ENCODE results near the gene EIF4E3.

The EIF4E3 gene

GRCh38 chr3:71688121-71688520 lies 37.1 kb downstream of the EIF4E3 start:
- no peaks in the 10 kb centered on the region for H3K9me3 ChIP-seq (ENCODE audit: control insufficient read depth in 2 of 2, low read length in 2 of 2)
- H3K4me1 ChIP-seq (ENCODE audit: control insufficient read depth, insufficient read depth, low read length) = peaks cover 14% of the 10 kb centered on the region
- H3K36me3 ChIP-seq (ENCODE audit: control insufficient read depth in 2 of 2, insufficient read depth in 2 of 2, low read length in 2 of 2) = no peaks in the 10 kb centered on the region
- no peaks in the 10 kb centered on the region for H3K27me3 ChIP-seq (ENCODE audit: control insufficient read depth in 1 of 2, insufficient read depth in 2 of 2, low read length in 2 of 2)
- H3K9ac ChIP-seq (ENCODE audit: low read length in 2 of 2) = no peak overlapping the region
- H3K27ac ChIP-seq (ENCODE audit: low read length) = no peak overlapping the region
- no peak overlapping the region for H3K4me3 ChIP-seq (ENCODE audit: low read length in 2 of 2)

DNA sequence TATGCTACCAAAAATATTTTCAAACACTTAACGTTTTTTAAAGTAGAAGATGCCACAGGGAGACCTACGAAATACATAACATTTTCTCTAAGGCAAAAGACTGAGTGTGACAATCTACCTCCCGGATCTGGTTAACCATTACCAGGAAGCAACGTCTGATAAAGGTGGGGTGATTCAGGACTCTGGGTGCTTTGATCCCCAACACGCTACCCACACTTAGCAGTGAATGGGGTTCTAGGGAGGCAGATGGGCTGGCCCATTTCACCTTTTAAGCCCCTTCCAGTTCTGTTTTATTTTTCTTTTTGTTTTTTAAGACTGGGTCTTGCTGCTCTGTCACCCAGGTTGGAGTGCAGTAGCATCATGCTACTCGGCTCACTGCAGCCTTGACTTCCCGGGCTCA lies 39.5 kb downstream of the EIF4E3 start:
- H3K36me3 ChIP-seq (ENCODE audit: control insufficient read depth in 2 of 2, insufficient read depth in 2 of 2, low read length in 2 of 2) = no peaks in the 10 kb centered on the region
- no peak overlapping the region for H3K4me3 ChIP-seq (ENCODE audit: low read length in 2 of 2)

GRCh38 chr3:71684757-71685386 lies 40.3 kb downstream of the EIF4E3 start:
- peak overlapping the region in 1 of 2 donors; percentile 16 for H3K4me3 ChIP-seq (ENCODE audit: low read length in 2 of 2)
- H3K9ac ChIP-seq (ENCODE audit: low read length in 2 of 2) = peak overlapping the region in 1 of 2 donors; percentile 24
- no peaks in the 10 kb centered on the region for H3K27me3 ChIP-seq (ENCODE audit: control insufficient read depth in 1 of 2, insufficient read depth in 2 of 2, low read length in 2 of 2)
- peaks cover 9% of the 10 kb centered on the region for H3K4me1 ChIP-seq (ENCODE audit: control insufficient read depth, insufficient read depth, low read length)
- H3K9me3 ChIP-seq (ENCODE audit: control insufficient read depth in 2 of 2, low read length in 2 of 2) = no peaks in the 10 kb centered on the region
- H3K27ac ChIP-seq (ENCODE audit: low read length) = no peak overlapping the region
- no peaks in the 10 kb centered on the region for H3K36me3 ChIP-seq (ENCODE audit: control insufficient read depth in 2 of 2, insufficient read depth in 2 of 2, low read length in 2 of 2)

More for the DNA sequence above, 39.5 kb downstream of the EIF4E3 start:
- no peaks in the 10 kb centered on the region for H3K27me3 ChIP-seq (ENCODE audit: control insufficient read depth in 1 of 2, insufficient read depth in 2 of 2, low read length in 2 of 2)
- no peak overlapping the region for H3K9ac ChIP-seq (ENCODE audit: low read length in 2 of 2)
- no peak overlapping the region for H3K27ac ChIP-seq (ENCODE audit: low read length)
- H3K4me1 ChIP-seq (ENCODE audit: control insufficient read depth, insufficient read depth, low read length) = peaks cover 15% of the 10 kb centered on the region
- H3K9me3 ChIP-seq (ENCODE audit: control insufficient read depth in 2 of 2, low read length in 2 of 2) = no peaks in the 10 kb centered on the region

DNA sequence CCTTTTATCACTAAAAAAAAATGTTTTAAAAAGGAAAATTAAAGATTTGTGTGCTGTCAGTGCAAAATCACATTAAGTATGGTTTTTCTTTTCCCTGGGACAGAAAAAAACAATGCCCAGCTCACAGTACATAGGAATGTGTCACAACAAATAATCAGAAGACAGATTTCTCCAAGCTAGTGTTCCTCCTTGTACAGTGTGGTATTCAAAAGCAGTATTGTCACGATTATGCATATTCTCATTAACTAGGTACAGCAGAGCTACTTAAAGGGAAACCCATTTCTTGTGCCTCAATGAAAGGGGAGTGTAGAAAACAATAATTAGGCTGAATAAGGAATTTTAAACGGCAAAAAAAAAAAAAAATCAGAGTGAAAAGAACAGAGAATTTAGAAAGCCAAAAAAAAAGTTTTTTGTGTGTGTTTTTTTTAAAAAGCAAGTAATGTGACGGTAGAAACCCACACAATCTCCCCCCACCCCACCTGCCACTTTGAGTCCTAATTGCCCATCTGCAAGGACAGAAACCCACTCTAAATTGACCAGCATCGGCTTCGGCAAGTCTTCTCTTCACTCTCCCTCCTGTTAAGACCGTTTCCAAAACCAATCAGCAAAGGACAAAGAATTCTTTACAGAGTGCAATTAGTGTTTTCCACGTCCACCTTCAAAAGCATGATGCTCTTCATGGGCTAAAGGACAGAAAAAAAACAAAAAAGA lies 41.0 kb downstream of the EIF4E3 start:
- peaks cover 9% of the 10 kb centered on the region for H3K4me1 ChIP-seq (ENCODE audit: control insufficient read depth, insufficient read depth, low read length)
- H3K9me3 ChIP-seq (ENCODE audit: control insufficient read depth in 2 of 2, low read length in 2 of 2) = no peaks in the 10 kb centered on the region
- peak overlapping the region in 1 of 2 donors; percentile 24 for H3K9ac ChIP-seq (ENCODE audit: low read length in 2 of 2)
- no peak overlapping the region for H3K27ac ChIP-seq (ENCODE audit: low read length)
- no peaks in the 10 kb centered on the region for H3K36me3 ChIP-seq (ENCODE audit: control insufficient read depth in 2 of 2, insufficient read depth in 2 of 2, low read length in 2 of 2)
- H3K27me3 ChIP-seq (ENCODE audit: control insufficient read depth in 1 of 2, insufficient read depth in 2 of 2, low read length in 2 of 2) = no peaks in the 10 kb centered on the region
- H3K4me3 ChIP-seq (ENCODE audit: low read length in 2 of 2) = peak overlapping the region in 1 of 2 donors; percentile 16

- Histone ChIP-seq H3K4me1 (ENCODE audit: control insufficient read depth, insufficient read depth, low read length) (peaks cover 9% of the 10 kb centered on the region), H3K27me3 (ENCODE audit: control insufficient read depth in 1 of 2, insufficient read depth in 2 of 2, low read length in 2 of 2) (no peaks in the 10 kb centered on the region), H3K4me3 (ENCODE audit: low read length in 2 of 2) (peak overlapping the region in 1 of 2 donors; percentile 10), H3K36me3 (ENCODE audit: control insufficient read depth in 2 of 2, insufficient read depth in 2 of 2, low read length in 2 of 2) (no peaks in the 10 kb centered on the region), H3K27ac (ENCODE audit: low read length) (peak overlapping the region; percentile 43), H3K9me3 (ENCODE audit: control insufficient read depth in 2 of 2, low read length in 2 of 2) (no peaks in the 10 kb centered on the region), H3K9ac (ENCODE audit: low read length in 2 of 2) (peak overlapping the region in 1 of 2 donors; percentile 16)
These were observed 44.0 kb downstream of the EIF4E3 start for GRCh38 chr3:71681224-71681668.

- Histone ChIP-seq H3K27me3 (ENCODE audit: control insufficient read depth in 1 of 2, insufficient read depth in 2 of 2, low read length in 2 of 2) (no peaks in the 10 kb centered on the region), H3K27ac (ENCODE audit: low read length) (peak overlapping the region; percentile 12), H3K4me3 (ENCODE audit: low read length in 2 of 2) (no peak overlapping the region), H3K36me3 (ENCODE audit: control insufficient read depth in 2 of 2, insufficient read depth in 2 of 2, low read length in 2 of 2) (no peaks in the 10 kb centered on the region), H3K4me1 (ENCODE audit: control insufficient read depth, insufficient read depth, low read length) (peaks cover 9% of the 10 kb centered on the region), H3K9ac (ENCODE audit: low read length in 2 of 2) (no peak overlapping the region), H3K9me3 (ENCODE audit: control insufficient read depth in 2 of 2, low read length in 2 of 2) (no peaks in the 10 kb centered on the region)
These were observed 44.6 kb downstream of the EIF4E3 start for GRCh38 chr3:71680603-71681002.

GRCh38 chr3:71676931-71677330 lies 48.3 kb downstream of the EIF4E3 start:
- Histone ChIP-seq H3K9me3 (ENCODE audit: control insufficient read depth in 2 of 2, low read length in 2 of 2) (no peaks in the 10 kb centered on the region), H3K36me3 (ENCODE audit: control insufficient read depth in 2 of 2, insufficient read depth in 2 of 2, low read length in 2 of 2) (no peaks in the 10 kb centered on the region), H3K4me3 (ENCODE audit: low read length in 2 of 2) (no peak overlapping the region), H3K27me3 (ENCODE audit: control insufficient read depth in 1 of 2, insufficient read depth in 2 of 2, low read length in 2 of 2) (no peaks in the 10 kb centered on the region), H3K9ac (ENCODE audit: low read length in 2 of 2) (no peak overlapping the region), H3K4me1 (ENCODE audit: control insufficient read depth, insufficient read depth, low read length) (peaks cover 5% of the 10 kb centered on the region), H3K27ac (ENCODE audit: low read length) (no peak overlapping the region)

GRCh38 chr3:71673486-71673885 lies 51.7 kb downstream of the EIF4E3 start:
- Histone ChIP-seq H3K9ac (ENCODE audit: low read length in 2 of 2) (no peak overlapping the region), H3K4me1 (ENCODE audit: control insufficient read depth, insufficient read depth, low read length) (peaks cover 7% of the 10 kb centered on the region), H3K36me3 (ENCODE audit: control insufficient read depth in 2 of 2, insufficient read depth in 2 of 2, low read length in 2 of 2) (no peaks in the 10 kb centered on the region), H3K4me3 (ENCODE audit: low read length in 2 of 2) (no peak overlapping the region), H3K9me3 (ENCODE audit: control insufficient read depth in 2 of 2, low read length in 2 of 2) (no peaks in the 10 kb centered on the region), H3K27ac (ENCODE audit: low read length) (no peak overlapping the region), H3K27me3 (ENCODE audit: control insufficient read depth in 1 of 2, insufficient read depth in 2 of 2, low read length in 2 of 2) (no peaks in the 10 kb centered on the region)

DNA sequence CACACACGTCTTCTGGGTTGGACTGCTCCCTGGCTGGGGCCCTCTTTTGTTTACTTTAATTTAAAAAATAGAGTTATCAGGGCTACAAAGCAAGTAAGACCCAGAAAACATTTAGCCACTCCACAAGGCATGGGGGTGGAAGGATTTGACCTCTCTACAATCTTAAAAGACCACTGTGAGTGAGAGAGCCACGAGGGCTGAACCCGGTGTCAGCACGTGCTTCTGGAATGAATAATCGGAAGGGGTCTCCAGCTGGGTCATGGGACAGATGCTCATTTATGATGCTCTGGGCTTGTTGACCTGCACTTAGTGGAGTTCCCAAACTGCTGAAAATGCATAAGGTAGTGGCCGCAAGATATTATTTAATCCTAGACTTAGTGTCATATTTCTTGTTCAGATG lies 52.4 kb downstream of the EIF4E3 start:
- Histone ChIP-seq H3K36me3 (ENCODE audit: control insufficient read depth in 2 of 2, insufficient read depth in 2 of 2, low read length in 2 of 2) (no peaks in the 10 kb centered on the region), H3K9me3 (ENCODE audit: control insufficient read depth in 2 of 2, low read length in 2 of 2) (no peaks in the 10 kb centered on the region), H3K4me1 (ENCODE audit: control insufficient read depth, insufficient read depth, low read length) (peaks cover 7% of the 10 kb centered on the region), H3K4me3 (ENCODE audit: low read length in 2 of 2) (no peak overlapping the region), H3K9ac (ENCODE audit: low read length in 2 of 2) (no peak overlapping the region), H3K27me3 (ENCODE audit: control insufficient read depth in 1 of 2, insufficient read depth in 2 of 2, low read length in 2 of 2) (no peaks in the 10 kb centered on the region), H3K27ac (ENCODE audit: low read length) (no peak overlapping the region)

- H3K27ac ChIP-seq (ENCODE audit: low read length) = peak overlapping the region; percentile 18
- H3K9me3 ChIP-seq (ENCODE audit: control insufficient read depth in 2 of 2, low read length in 2 of 2) = no peaks in the 10 kb centered on the region
- H3K27me3 ChIP-seq (ENCODE audit: control insufficient read depth in 1 of 2, insufficient read depth in 2 of 2, low read length in 2 of 2) = no peaks in the 10 kb centered on the region
- no peaks in the 10 kb centered on the region for H3K36me3 ChIP-seq (ENCODE audit: control insufficient read depth in 2 of 2, insufficient read depth in 2 of 2, low read length in 2 of 2)
- peak overlapping the region in 1 of 2 donors; percentile 28 for H3K9ac ChIP-seq (ENCODE audit: low read length in 2 of 2)
- H3K4me3 ChIP-seq (ENCODE audit: low read length in 2 of 2) = no peak overlapping the region
- H3K4me1 ChIP-seq (ENCODE audit: control insufficient read depth, insufficient read depth, low read length) = peaks cover 7% of the 10 kb centered on the region
These were observed 52.9 kb downstream of the EIF4E3 start for GRCh38 chr3:71672340-71672739.

All from stomach smooth muscle (tissue), 2 donors.